Measurements from ENCODE around the gene DPP10. TPM values are rescaled to one million over a fixed set of nuclear protein-coding genes. Genes with fewer than 3 reads are reported as not detected.

DPP10 gene
- total RNA-seq, 1 experiment from 2014 or later, result not detected

- DNase-seq, result no peak
- intact Hi-C loops (cut with micrococcal nuclease; ENCODE audit: unreplicated experiment), result no loop called here
- no peaks in the 10 kb centered on the region for H3K36me3 Mint-ChIP-seq (ENCODE audit: insufficient read depth, unreplicated experiment)
- no peak overlapping the region for H3K27ac Mint-ChIP-seq (ENCODE audit: unreplicated experiment)
- H3K27me3 Mint-ChIP-seq (ENCODE audit: unreplicated experiment), result peaks cover 12% of the 10 kb centered on the region
- no peaks in the 10 kb centered on the region for H3K4me1 Mint-ChIP-seq (ENCODE audit: low read depth, unreplicated experiment)
- TF ChIP-seq CTCF (IDR thresholded peaks at IDR 0.05; ENCODE audit: unreplicated experiment), result no peak
- BruUV-seq (replicated peaks), result no TSS peak
- H3K4me3 Mint-ChIP-seq (ENCODE audit: low read depth, unreplicated experiment), result no peak overlapping the region
- CTCF ChIA-PET, result no interaction called here
- H3K9me3 Mint-ChIP-seq (ENCODE audit: low read depth, unreplicated experiment), result peaks cover 3% of the 10 kb centered on the region
These were observed 22.7 kb downstream of the DPP10 start for GRCh38 chr2:114464961-114465706.

GRCh38 chr2:114468343-114468742, 25.9 kb downstream of the DPP10 start:
- H3K27me3 Mint-ChIP-seq (ENCODE audit: unreplicated experiment), result no peaks in the 10 kb centered on the region
- BruUV-seq (replicated peaks), result no TSS peak
- H3K27ac Mint-ChIP-seq (ENCODE audit: unreplicated experiment), result no peak overlapping the region
- no peak overlapping the region for H3K4me3 Mint-ChIP-seq (ENCODE audit: low read depth, unreplicated experiment)
- DNase-seq, result no peak
- CTCF ChIA-PET, result interaction anchor here (0.7 kb wide), 1 partner anchor 298 kb away, joined by 3 read pairs; no protein-coding TSS in a partner anchor
- H3K9me3 Mint-ChIP-seq (ENCODE audit: low read depth, unreplicated experiment), result no peaks in the 10 kb centered on the region
- no peaks in the 10 kb centered on the region for H3K36me3 Mint-ChIP-seq (ENCODE audit: insufficient read depth, unreplicated experiment)
- H3K4me1 Mint-ChIP-seq (ENCODE audit: low read depth, unreplicated experiment), result no peaks in the 10 kb centered on the region
- intact Hi-C loops (cut with micrococcal nuclease; ENCODE audit: unreplicated experiment), result no loop called here
- no peak for TF ChIP-seq CTCF (IDR thresholded peaks at IDR 0.05; ENCODE audit: unreplicated experiment)

- BruUV-seq (replicated peaks), result no TSS peak
- H3K27ac Mint-ChIP-seq (ENCODE audit: unreplicated experiment), result no peak overlapping the region
- no peak for DNase-seq
- intact Hi-C loops (cut with micrococcal nuclease; ENCODE audit: unreplicated experiment), result no loop called here
- CTCF ChIA-PET, result no interaction called here
- H3K9me3 Mint-ChIP-seq (ENCODE audit: low read depth, unreplicated experiment), result no peaks in the 10 kb centered on the region
- H3K36me3 Mint-ChIP-seq (ENCODE audit: insufficient read depth, unreplicated experiment), result no peaks in the 10 kb centered on the region
- no peak for TF ChIP-seq CTCF (IDR thresholded peaks at IDR 0.05; ENCODE audit: unreplicated experiment)
- H3K4me3 Mint-ChIP-seq (ENCODE audit: low read depth, unreplicated experiment), result no peak overlapping the region
- no peaks in the 10 kb centered on the region for H3K27me3 Mint-ChIP-seq (ENCODE audit: unreplicated experiment)
- peaks cover 8% of the 10 kb centered on the region for H3K4me1 Mint-ChIP-seq (ENCODE audit: low read depth, unreplicated experiment)
These were observed 29.8 kb downstream of the DPP10 start for GRCh38 chr2:114472246-114472645.

- no peak overlapping the region for H3K4me3 Mint-ChIP-seq (ENCODE audit: low read depth, unreplicated experiment)
- intact Hi-C loops (cut with micrococcal nuclease; ENCODE audit: unreplicated experiment), result no loop called here
- H3K36me3 Mint-ChIP-seq (ENCODE audit: insufficient read depth, unreplicated experiment), result no peaks in the 10 kb centered on the region
- no TSS peak for BruUV-seq (replicated peaks)
- H3K4me1 Mint-ChIP-seq (ENCODE audit: low read depth, unreplicated experiment), result peaks cover 8% of the 10 kb centered on the region
- H3K9me3 Mint-ChIP-seq (ENCODE audit: low read depth, unreplicated experiment), result no peaks in the 10 kb centered on the region
- CTCF ChIA-PET, result no interaction called here
- H3K27ac Mint-ChIP-seq (ENCODE audit: unreplicated experiment), result no peak overlapping the region
- no peak for TF ChIP-seq CTCF (IDR thresholded peaks at IDR 0.05; ENCODE audit: unreplicated experiment)
- DNase-seq, result no peak
- H3K27me3 Mint-ChIP-seq (ENCODE audit: unreplicated experiment), result no peaks in the 10 kb centered on the region
These were observed 30.3 kb downstream of the DPP10 start for GRCh38 chr2:114472726-114473125.
